HepG2 (cell line): ENCODE results near the gene KCNN2. TPM values are rescaled to one million over a fixed set of nuclear protein-coding genes. Genes with fewer than 3 reads are reported as not detected.

ENCODE experiments used
- ATAC-seq: fragments of 200-7000 bp; cut with Tn5 transposase; 3 replicates; pipeline ENCODE4 v1.9.1; 2020; ENCODE audit warnings: mild to moderate bottlenecking, moderate library complexity
- BruUV-seq: library from RNA; stranded (reverse); fragments of 400-500 nt; replicated peaks from 2 replicates; lab custom pipeline; 2021; lab: Mats Ljungman, UMichigan
- CTCF ChIA-PET: fragments of 300-600 bp; formaldehyde crosslinking; extraction: SDS; loops from one replicate; lab custom pipeline; 2021; ENCODE audit warnings: low total read pairs, inconsistent platforms, low intra/inter-chr PET ratio; lab: Yijun Ruan, JAX
- POLR2A ChIA-PET: fragments of 350-600 bp; sonication (Branson Sonifier 250); formaldehyde crosslinking; loops from one replicate; lab custom pipeline; 2020; ENCODE audit warnings: antibody characterized with exemption, inconsistent platforms; lab: Yijun Ruan, JAX
- DNase-seq: peaks from one replicate; pipeline ENCODE4 v3.0.0-alpha.2; 2015; ENCODE audit warnings: low spot score
- FAIRE-seq: peaks from 3 replicates; lab custom pipeline; 2011; peaks lifted over from hg19 to GRCh38; lab: Jason Lieb, UNC
- H2AFZ ChIP-seq: one replicate; pipeline ENCODE4 v1.6.1; 2011; ENCODE audit warnings: low read length, inconsistent platforms
- H3K27ac ChIP-seq: fragments of 300-600 bp; 3 replicates; pipeline ENCODE4 v1.8.0; 2011; ENCODE audit warnings: mixed run types, mild to moderate bottlenecking, mixed read lengths, low read length, inconsistent platforms; ENCODE audit not compliant: insufficient read depth; ENCODE audit errors: extremely low read length
- H3K27me3 ChIP-seq, 2 experiments: fragments of 200-600 bp in 1 of 2; 2 replicates in 1 of 2; 3 replicates in 1 of 2; pipeline versions ENCODE4 v1.6.0 to v1.8.0; 2011; ENCODE audit warnings: low read length in 2 of 2, mild to moderate bottlenecking in 2 of 2, moderate library complexity in 2 of 2, inconsistent platforms in 1 of 2; ENCODE audit not compliant: insufficient read depth in 2 of 2, control insufficient read depth in 1 of 2
- H3K36me3 ChIP-seq, 2 experiments: fragments of 200-600 bp in 1 of 2; replicated peaks in 1 of 2; 2 replicates in 1 of 2; 3 replicates in 1 of 2; pipeline versions ENCODE4 v1.5.1 to v1.8.0; 2011; ENCODE audit warnings: low read length in 2 of 2, inconsistent platforms in 1 of 2; ENCODE audit not compliant: insufficient read depth in 2 of 2, control insufficient read depth in 1 of 2
- H3K4me1 ChIP-seq: 2 replicates; pipeline ENCODE4 v1.5.1; 2012; ENCODE audit warnings: low read length, inconsistent platforms; ENCODE audit not compliant: insufficient read depth
- H3K4me2 ChIP-seq: 2 replicates; pipeline ENCODE4 v1.6.0; 2011; ENCODE audit warnings: low read depth, low read length, inconsistent platforms
- H3K4me3 ChIP-seq, 3 experiments: fragments of 200-600 bp in 1 of 3; sonication (generic), shearing (Covaris generic) in 1 of 3; replicated peaks in 1 of 3; 2 replicates each; pipeline ENCODE4 v1.5.1; 2011 to 2016; ENCODE audit warnings: low read length in 3 of 3, inconsistent platforms in 2 of 3, low read depth in 2 of 3, mild to moderate bottlenecking in 2 of 3, control low read depth in 1 of 3, mixed read lengths in 1 of 3; ENCODE audit not compliant: insufficient read depth in 1 of 3
- H3K79me2 ChIP-seq: one replicate; pipeline ENCODE4 v1.6.1; 2011; ENCODE audit warnings: low read length, inconsistent platforms; ENCODE audit not compliant: insufficient read depth
- H3K9ac ChIP-seq: 2 replicates; pipeline ENCODE4 v1.6.0; 2011; ENCODE audit warnings: mild to moderate bottlenecking, low read depth, low read length, inconsistent platforms; ENCODE audit not compliant: insufficient read depth
- H3K9me3 ChIP-seq: 2 replicates; pipeline ENCODE4 v1.5.1; 2012; ENCODE audit warnings: mild to moderate bottlenecking, low read length
- H4K20me1 ChIP-seq: 2 replicates; pipeline ENCODE4 v1.6.0; 2011; ENCODE audit warnings: inconsistent platforms, mild to moderate bottlenecking, low read length, moderate library complexity; ENCODE audit not compliant: insufficient read depth
- CSRNP2 ChIP-seq: sonication (generic); formaldehyde crosslinking; conservative IDR thresholded peaks from 2 replicates; pipeline ENCODE4 v1.8.0; 2022; ENCODE audit warnings: low read depth, missing genetic modification reagents
- ELF1 ChIP-seq: sonication (generic); formaldehyde crosslinking; IDR thresholded peaks from 2 replicates; pipeline ENCODE4 v1.4.0; 2020; ENCODE audit warnings: missing genetic modification reagents
- JUN ChIP-seq: sonication (generic); formaldehyde crosslinking; IDR thresholded peaks from 2 replicates; pipeline ENCODE4 v1.4.0; 2020; ENCODE audit warnings: mild to moderate bottlenecking, missing genetic modification reagents
- KAT8 ChIP-seq: IDR thresholded peaks from 2 replicates; pipeline ENCODE4 v1.6.1; 2016; ENCODE audit warnings: missing genetic modification reagents, missing compliant biosample characterization
- RERE ChIP-seq: IDR thresholded peaks from 2 replicates; pipeline ENCODE4 v1.6.1; 2016; ENCODE audit warnings: low read depth, missing genetic modification reagents, missing compliant biosample characterization
- SP1 ChIP-seq, 2 experiments: fragments of 450-650 bp in 1 of 2; sonication (generic) in 1 of 2; formaldehyde crosslinking in 1 of 2; IDR thresholded peaks; 2 replicates each; pipeline versions ENCODE4 v1.4.0 to v1.6.1; 2016 to 2020; ENCODE audit warnings: missing genetic modification reagents in 1 of 2
- ZNF124 ChIP-seq: sonication (generic); formaldehyde crosslinking; IDR thresholded peaks from 2 replicates; pipeline ENCODE4 v1.4.0; 2020; ENCODE audit warnings: missing genetic modification reagents
- ZNF260 ChIP-seq: sonication (generic); formaldehyde crosslinking; IDR thresholded peaks from 2 replicates; pipeline ENCODE4 v1.4.0; 2020; ENCODE audit warnings: missing genetic modification reagents, low read depth, mild to moderate bottlenecking, borderline replicate concordance
- ZNF30 ChIP-seq: sonication (generic); formaldehyde crosslinking; IDR thresholded peaks from 2 replicates; pipeline ENCODE4 v1.5.0; 2020; ENCODE audit warnings: mild to moderate bottlenecking, missing genetic modification reagents
- ZNF646 ChIP-seq: sonication (generic); formaldehyde crosslinking; IDR thresholded peaks from 2 replicates; pipeline ENCODE4 v1.9.0; 2021; ENCODE audit warnings: mild to moderate bottlenecking, missing genetic modification reagents
- ZNF7 ChIP-seq: IDR thresholded peaks from 2 replicates; pipeline ENCODE4 v1.6.1; 2016; ENCODE audit warnings: missing biosample characterization, missing genetic modification reagents
- ZSCAN29 ChIP-seq: sonication (generic); formaldehyde crosslinking; conservative IDR thresholded peaks from 2 replicates; pipeline ENCODE4 v1.4.0; 2020; ENCODE audit warnings: mild to moderate bottlenecking, missing genetic modification reagents
- WGBS: methylation state at CpG from one replicate; pipeline ENCODE4 v1.1.6; 2017; ENCODE audit warnings: low lambda C conversion rate; 5-methylcytosine and 5-hydroxymethylcytosine counted together
- in situ Hi-C: cut with HindIII; loops from 2 replicates; pipeline ENCODE4 v1.10.0; 2017; ENCODE audit warnings: low pct_unique_long_range_greater_than_20kb; ENCODE audit not compliant: extremely low pct_ligation_motif_present
- intact Hi-C: fragments of 100-400 bp; cut with micrococcal nuclease; formaldehyde crosslinking; loops from one replicate; pipeline ENCODE4 v1.10.0; 2022; ENCODE audit not compliant: unreplicated experiment
- polyA plus RNA-seq, 8 experiments: library from polyadenylated mRNA; depleted of rRNA in 3 of 8; stranded (reverse) in 7 of 8; unstranded in 1 of 8; fragments of >200 nt; fragmentation: Illumina TruSeq in 4 of 8; extraction: Trizol in 4 of 8; gene quantifications; 2 replicates each; pipeline versions ENCODE4 v1.2.1 to v1.2.3, GENCODE V29; 2011 to 2016; ENCODE audit warnings: low read depth in 4 of 8, missing spikeins in 1 of 8, mixed read lengths in 1 of 8; ENCODE audit not compliant: insufficient read depth in 1 of 8
- total RNA-seq, 5 experiments: library from RNA; depleted of rRNA; stranded (reverse); fragments of >200 nt; fragmentation: Illumina TruSeq; extraction: Trizol; gene quantifications; 2 replicates each; pipeline ENCODE4 v1.2.3, GENCODE V29; 2016; ENCODE audit warnings: low read depth in 1 of 5

The KCNN2 gene
- total and polyA plus RNA-seq, 2 of the 13 experiments (the other 11 are each of a cell fraction or from before 2014, with no cell fraction given): not detected

GRCh38 chr5:114458726-114459125, 96.9 kb downstream of the KCNN2 start:
- Histone ChIP-seq H3K36me3 (no peaks in the 10 kb centered on the region), H3K9me3 (no peaks in the 10 kb centered on the region), H3K4me2 (no peak overlapping the region), H3K4me3 (no peak overlapping the region), H3K9ac (no peak overlapping the region), H3K79me2 (no peaks in the 10 kb centered on the region), H3K27ac (no peak overlapping the region), H2AFZ (no peak overlapping the region), H3K27me3 (no peaks in the 10 kb centered on the region), H3K4me1 (no peaks in the 10 kb centered on the region), H4K20me1 (no peaks in the 10 kb centered on the region)
- FAIRE-seq (no peak), ATAC-seq (no peak), DNase-seq (no peak)
- no TSS peak for BruUV-seq
- ChIA-PET POLR2A (no interaction called here), CTCF (no interaction called here)
- intact Hi-C loops: no loop called here
- WGBS: 0% methylated on average over 5 of the region's 5 CpGs
- in situ Hi-C loops: no loop called here
- TF ChIP-seq JUN (CRISPR knock-in tag) (no peak), ELF1 (no peak), KAT8 (CRISPR knock-in tag) (no peak), ZNF646 (CRISPR knock-in tag) (no peak), ZNF30 (no peak), CSRNP2 (CRISPR knock-in tag) (no peak), ZNF7 (CRISPR knock-in tag) (no peak), ZNF124 (CRISPR knock-in tag) (no peak), ZNF260 (CRISPR knock-in tag) (no peak), ZSCAN29 (CRISPR knock-in tag) (no peak), SP1 (IDR thresholded peaks at IDR 0.05) (no peak), SP1 (CRISPR knock-in tag; IDR thresholded peaks at IDR 0.05) (no peak), RERE (CRISPR knock-in tag) (no peak)
